Mesenteric fat pad (tissue), 1 donor: ENCODE data around the gene ADCY5. TPM values are rescaled to one million over a fixed set of nuclear protein-coding genes. Genes with fewer than 3 reads are reported as not detected.

Experiments used
- DNase-seq: peaks from one replicate; pipeline ENCODE4 v3.0.0-alpha.2; 2020; ENCODE audit warnings: low spot score
- total RNA-seq: library from RNA; stranded (reverse); fragmentation: NEBNext Ultra II Directional; extraction: Animal tissue kit (Norgen Biotek cat#: 25700); gene quantifications from one replicate; pipeline ENCODE4 v1.2.1, GENCODE V29; 2021
- donor health status: DM: yes; HTN: yes; CAD: no.

Gene ADCY5
- total RNA-seq, 1 donor from 2014 or later = 107 TPM

GRCh38 chr3:123388042-123388441 lies 60.8 kb downstream of the ADCY5 start:
- DNase-seq = no peak

GRCh38 chr3:123387532-123387931 lies 61.4 kb downstream of the ADCY5 start:
- no peak for DNase-seq

GRCh38 chr3:123386477-123387040 lies 62.3 kb downstream of the ADCY5 start:
- no peak for DNase-seq

GRCh38 chr3:123385981-123386380 lies 62.9 kb downstream of the ADCY5 start:
- no peak for DNase-seq

GRCh38 chr3:123385499-123385898 lies 63.4 kb downstream of the ADCY5 start:
- DNase-seq = no peak

- DNase-seq = no peak
Observed at GRCh38 chr3:123385001-123385401, 63.9 kb downstream of the ADCY5 start.

GRCh38 chr3:123384256-123384655 lies 64.6 kb downstream of the ADCY5 start:
- DNase-seq = no peak

- no peak for DNase-seq
Observed at GRCh38 chr3:123383091-123384053, 65.5 kb downstream of the ADCY5 start.

- DNase-seq = no peak
Observed at GRCh38 chr3:123380261-123380660, 68.6 kb downstream of the ADCY5 start.

- peak; percentile 81 for DNase-seq
Observed at GRCh38 chr3:123379041-123379830, 69.7 kb downstream of the ADCY5 start.

- DNase-seq = peak; percentile 62
Observed at GRCh38 chr3:123378409-123378915, 70.4 kb downstream of the ADCY5 start.

- peak; percentile 53 for DNase-seq
Observed at GRCh38 chr3:123377243-123377740, 71.6 kb downstream of the ADCY5 start.

GRCh38 chr3:123376451-123377242 lies 72.2 kb downstream of the ADCY5 start:
- DNase-seq = peak; percentile 41

GRCh38 chr3:123375014-123375940 lies 73.6 kb downstream of the ADCY5 start:
- DNase-seq = peak; percentile 68

GRCh38 chr3:123374016-123374415 lies 74.9 kb downstream of the ADCY5 start:
- peak; percentile 4 for DNase-seq

GRCh38 chr3:123373474-123373987 lies 75.4 kb downstream of the ADCY5 start:
- DNase-seq = peak; percentile 80

- DNase-seq = no peak
Observed at GRCh38 chr3:123372686-123373473, 76.0 kb downstream of the ADCY5 start.
